ENCODE measurements around the gene DNAJB9. TPM values are rescaled to one million over a fixed set of nuclear protein-coding genes. Genes with fewer than 3 reads are reported as not detected.

Gene DNAJB9
- polyA plus RNA-seq, 3 donors: 18.1 to 20.7 (median 18.4) TPM

DNA sequence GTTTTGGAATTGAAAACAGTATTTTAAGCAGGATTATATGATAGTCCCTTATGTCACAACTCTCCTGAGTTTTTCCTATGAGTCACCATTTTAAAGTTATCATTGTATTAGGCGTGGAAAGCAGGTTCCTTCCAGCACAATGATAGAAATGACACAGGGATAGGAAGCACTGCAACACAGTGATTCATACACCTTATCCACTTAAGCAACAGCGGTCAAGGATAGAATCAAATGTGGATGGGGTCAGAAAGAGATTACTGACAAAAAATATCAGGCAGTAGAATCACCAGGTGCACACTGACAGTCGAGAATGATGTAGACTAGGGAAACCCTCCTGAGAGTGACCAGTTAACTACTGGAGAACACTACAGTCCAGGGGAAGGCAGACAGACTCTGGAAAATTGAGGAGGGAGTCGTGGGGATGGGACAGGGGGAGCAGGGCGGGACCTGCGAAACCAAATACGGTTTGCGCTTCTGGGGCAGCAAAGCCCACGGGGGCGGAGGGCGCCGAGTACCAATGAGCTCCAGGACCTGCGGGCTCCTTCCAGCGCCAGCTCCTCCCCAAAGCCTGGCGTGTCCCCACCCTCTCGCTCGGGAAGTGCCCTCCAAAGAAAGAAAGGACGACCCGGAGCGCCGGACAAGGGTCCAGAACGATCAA lies 44.2 kb upstream of the DNAJB9 start:
- TF ChIP-seq CTCF (IDR thresholded peaks at IDR 0.05): no peak
- peaks cover 23 to 34% of the 10 kb centered on the region in 2 donors for H3K4me1 ChIP-seq (ENCODE audit: control insufficient read depth in 1 of 2, insufficient read depth in 2 of 2, low read length in 2 of 2)
- peaks cover 42% of the 10 kb centered on the region for H4K20me1 ChIP-seq (ENCODE audit: insufficient read depth, low read length)
- Mint-ChIP-seq H3K4me1 (peaks cover 36% of the 10 kb centered on the region), H3K36me3 (peaks cover 21 to 24% of the 10 kb centered on the region in 2 donors), H3K27ac (peak overlapping the region; percentile 99 to 100 (median 100)), H3K4me3 (peak overlapping the region; percentile 96 to 99), H3K27me3 (ENCODE audit: low read depth in 3 of 3) (peaks cover 1 to 4% (median 3%) of the 10 kb centered on the region in 3 donors), H3K9me3 (no peaks in the 10 kb centered on the region)
- intact Hi-C loops (cut with micrococcal nuclease): no loop called here
- no peaks in the 10 kb centered on the region for H3K27me3 ChIP-seq (ENCODE audit: control insufficient read depth in 2 of 2, insufficient read depth in 2 of 2, low read length in 2 of 2)
- no peak overlapping the region for H2AFZ ChIP-seq (ENCODE audit: insufficient read depth, low read depth, low read length, poor library complexity, severe bottlenecking)
- H3K4me3 ChIP-seq (replicated peaks in 1 of 3; ENCODE audit: low read depth in 2 of 3, low read length in 3 of 3): peak overlapping the region; percentile 82 to 98 (median 82)
- 0% methylated on average over 19 of the region's 22 CpGs for WGBS (ENCODE audit: insufficient coverage)
- H3K79me2 ChIP-seq (ENCODE audit: insufficient read depth, low read length): peaks cover 45% of the 10 kb centered on the region
- peak; percentile 83 to 96 (median 94) for DNase-seq
- H3K4me2 ChIP-seq (replicated peaks; ENCODE audit: extremely low read depth, low read length, poor library complexity, severe bottlenecking): peak overlapping the region; percentile 83
- H3K9ac ChIP-seq (ENCODE audit: insufficient read depth, low read length, poor library complexity, severe bottlenecking): peak overlapping the region; percentile 99
- no peaks in the 10 kb centered on the region for H3K9me3 ChIP-seq (replicated peaks in 1 of 2; ENCODE audit: control insufficient read depth in 1 of 2, insufficient read depth in 1 of 2, low read length in 2 of 2)
- H3K27ac ChIP-seq (ENCODE audit: low read depth in 1 of 2, low read length in 2 of 2): peak overlapping the region; percentile 96 to 100
- H3K36me3 ChIP-seq (replicated peaks in 1 of 2; ENCODE audit: control insufficient read depth in 1 of 2, insufficient read depth in 2 of 2, low read length in 2 of 2): peaks cover 4 to 16% of the 10 kb centered on the region in 2 donors

- H3K79me2 ChIP-seq (ENCODE audit: insufficient read depth, low read length): peaks cover 41% of the 10 kb centered on the region
- H3K4me2 ChIP-seq (replicated peaks; ENCODE audit: extremely low read depth, low read length, poor library complexity, severe bottlenecking): peak within 1 kb of the TSS; percentile 83
- Mint-ChIP-seq H3K9me3 (no peaks in the 10 kb centered on the region), H3K27ac (peak within 1 kb of the TSS; percentile 99 to 100 (median 100)), H3K4me3 (peak within 1 kb of the TSS; percentile 96 to 99), H3K36me3 (peaks cover 16 to 19% of the 10 kb centered on the region in 2 donors), H3K4me1 (peaks cover 33% of the 10 kb centered on the region), H3K27me3 (ENCODE audit: low read depth in 3 of 3) (peaks cover 1 to 5% (median 4%) of the 10 kb centered on the region in 3 donors)
- peak within 1 kb of the TSS; percentile 82 to 98 (median 82) for H3K4me3 ChIP-seq (replicated peaks in 1 of 3; ENCODE audit: low read depth in 2 of 3, low read length in 3 of 3)
- DNase-seq: peak; percentile 99 to 100 (median 100)
- no peak for TF ChIP-seq CTCF (IDR thresholded peaks at IDR 0.05)
- H3K9me3 ChIP-seq (replicated peaks in 1 of 2; ENCODE audit: control insufficient read depth in 1 of 2, insufficient read depth in 1 of 2, low read length in 2 of 2): no peaks in the 10 kb centered on the region
- peak within 1 kb of the TSS; percentile 75 for H2AFZ ChIP-seq (ENCODE audit: insufficient read depth, low read depth, low read length, poor library complexity, severe bottlenecking)
- H3K27ac ChIP-seq (ENCODE audit: low read depth in 1 of 2, low read length in 2 of 2): peak within 1 kb of the TSS; percentile 96 to 100
- H3K27me3 ChIP-seq (ENCODE audit: control insufficient read depth in 2 of 2, insufficient read depth in 2 of 2, low read length in 2 of 2): no peaks in the 10 kb centered on the region
- H3K9ac ChIP-seq (ENCODE audit: insufficient read depth, low read length, poor library complexity, severe bottlenecking): peak within 1 kb of the TSS; percentile 99
- peaks cover under 1 to 13% of the 10 kb centered on the region in 2 donors for H3K36me3 ChIP-seq (replicated peaks in 1 of 2; ENCODE audit: control insufficient read depth in 1 of 2, insufficient read depth in 2 of 2, low read length in 2 of 2)
- peaks cover 23 to 34% of the 10 kb centered on the region in 2 donors for H3K4me1 ChIP-seq (ENCODE audit: control insufficient read depth in 1 of 2, insufficient read depth in 2 of 2, low read length in 2 of 2)
- H4K20me1 ChIP-seq (ENCODE audit: insufficient read depth, low read length): peaks cover 38% of the 10 kb centered on the region
- under 1% methylated on average over 50 of the region's 64 CpGs for WGBS (ENCODE audit: insufficient coverage)
- intact Hi-C loops (cut with micrococcal nuclease): loop anchor here (2.0 kb wide), 1 partner anchor 43 kb away; the partner anchor contains the start of genes DNAJB9 (in 2 of the 2) and THAP5 (in 2 of the 2)
These were observed 43.5 kb upstream of the DNAJB9 start, which contains the start of gene PNPLA8 for GRCh38 chr7:108525985-108526767. PNPLA8 (minus strand) TSS chr7:108526135; CDS start chr7:108515491, 10,644 bp downstream.

Data from CD14-positive monocyte (primary cell).